Posterior cingulate gyrus (tissue), 11 donors: ENCODE data around the gene GUCA2A.

ENCODE experiments used
- DNase-seq, 10 donors: peaks; one replicate each; pipeline versions ENCODE4 v3.0.0 to v3.0.0-alpha.2; 2020 to 2021; ENCODE audit warnings: mixed read lengths in 3 of 10
- intact Hi-C: fragments of 100-400 bp; cut with DNase I; formaldehyde crosslinking; loops from one replicate; pipeline ENCODE4 v1.15.1; 2023

The GUCA2A gene

GRCh38 chr1:42178249-42178648 lies 13.7 kb upstream of the GUCA2A start:
- DNase-seq: no peak
- intact Hi-C loops: no loop called here

- intact Hi-C loops: loop anchor here (2.0 kb wide), 1 partner anchor 157 kb away; the partner anchor contains the start of gene FOXJ3
- DNase-seq: peak in 9 of 10 donors; percentile 32 to 88 (median 52)
Observed at GRCh38 chr1:42177541-42177981, 13.0 kb upstream of the GUCA2A start.

- intact Hi-C loops: loop anchor here (2.0 kb wide), 1 partner anchor 158 kb away; the partner anchor contains the start of gene FOXJ3
- peak in 1 of 10 donors; percentile 39 for DNase-seq
Observed at GRCh38 chr1:42176902-42177519, 12.5 kb upstream of the GUCA2A start.

GRCh38 chr1:42175314-42176054 lies 10.9 kb upstream of the GUCA2A start:
- DNase-seq: no peak
- intact Hi-C loops: loop anchor here (2.0 kb wide), 1 partner anchor 159 kb away; the partner anchor contains the start of gene FOXJ3

GRCh38 chr1:42173961-42174735 lies 9.6 kb upstream of the GUCA2A start:
- DNase-seq: peak in 1 of 10 donors; percentile 19
- intact Hi-C loops: loop anchor here (1.0 kb wide), 1 partner anchor 600 kb away; no protein-coding TSS in a partner anchor

- intact Hi-C loops: loop anchor here (1.0 kb wide), 1 partner anchor 599 kb away; no protein-coding TSS in a partner anchor
- DNase-seq: peak; percentile 48 to 96 (median 76)
Observed at GRCh38 chr1:42173155-42173933, 8.8 kb upstream of the GUCA2A start.

GRCh38 chr1:42172381-42173133 lies 8.0 kb upstream of the GUCA2A start:
- DNase-seq: no peak
- intact Hi-C loops: loop anchor here (1.0 kb wide), 1 partner anchor 598 kb away; no protein-coding TSS in a partner anchor

GRCh38 chr1:42171679-42172266 lies 7.2 kb upstream of the GUCA2A start:
- intact Hi-C loops: no loop called here
- DNase-seq: no peak

GRCh38 chr1:42170779-42171621 lies 6.5 kb upstream of the GUCA2A start:
- DNase-seq: no peak
- intact Hi-C loops: no loop called here

GRCh38 chr1:42168763-42169162 lies 4.2 kb upstream of the GUCA2A start:
- intact Hi-C loops: no loop called here
- DNase-seq: no peak

- intact Hi-C loops: no loop called here
- DNase-seq: no peak
Observed at GRCh38 chr1:42168391-42168670, 3.8 kb upstream of the GUCA2A start.

- intact Hi-C loops: no loop called here
- no peak for DNase-seq
Observed at GRCh38 chr1:42167611-42168390, 3.3 kb upstream of the GUCA2A start.

- DNase-seq: no peak
- intact Hi-C loops: no loop called here
Observed at GRCh38 chr1:42165511-42166210, 1.1 kb upstream of the GUCA2A start.

- intact Hi-C loops: no loop called here
- DNase-seq: no peak
Observed at GRCh38 chr1:42163536-42164503, 725 bp downstream of the GUCA2A start.

GRCh38 chr1:42163114-42163513 lies 1.4 kb downstream of the GUCA2A start:
- intact Hi-C loops: no loop called here
- no peak for DNase-seq

- intact Hi-C loops: no loop called here
Observed at GRCh38 chr1:42162181-42162580, 2.4 kb downstream of the GUCA2A start.

More at GRCh38 chr1:42162181-42162580, 2.4 kb downstream of the GUCA2A start:
- no peak for DNase-seq
